NT2/D1 (cell line): ENCODE data around the gene HASPIN.

Experiments
- SUZ12 ChIP-seq: IDR thresholded peaks from 2 replicates; pipeline ENCODE4 v1.6.1; 2011; ENCODE audit not compliant: insufficient read length, insufficient read depth; ENCODE audit errors: extremely low read depth
- YY1 ChIP-seq: IDR thresholded peaks from 2 replicates; pipeline ENCODE4 v1.6.1; 2011; ENCODE audit not compliant: insufficient read length, insufficient read depth
- ZNF274 ChIP-seq: IDR thresholded peaks from 2 replicates; pipeline ENCODE4 v1.6.1; 2011; ENCODE audit warnings: mild to moderate bottlenecking, low read depth, low read length

DNA sequence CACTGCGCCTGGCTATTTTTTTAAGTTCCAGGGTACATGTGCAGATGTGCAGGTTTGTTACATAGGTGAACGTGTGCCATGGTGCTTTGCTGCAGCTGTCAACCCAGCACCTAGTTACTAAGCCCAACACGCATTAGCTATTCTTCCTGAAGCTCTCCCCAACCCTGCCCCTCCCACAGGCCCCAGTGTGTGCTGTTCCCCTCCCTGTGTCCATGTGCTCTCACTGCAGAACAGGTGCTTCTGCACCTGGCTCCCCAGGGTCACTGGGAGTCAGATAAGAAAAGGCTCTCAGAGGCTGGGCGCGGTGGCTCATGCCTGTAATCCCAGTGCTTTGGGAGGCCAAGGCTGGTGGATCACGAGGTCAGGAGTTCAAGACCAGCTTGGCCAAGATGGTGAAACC lies 6.2 kb downstream of the HASPIN start:
- TF ChIP-seq ZNF274 = no peak
- TF ChIP-seq SUZ12 = no peak
- TF ChIP-seq YY1 = no peak
